ENCODE results near the gene TBRG4. TPM values are rescaled to one million over a fixed set of nuclear protein-coding genes. Genes with fewer than 3 reads are reported as not detected.

Gene TBRG4
- total RNA-seq, 1 donor from 2014 or later = 47.4 TPM

DNA sequence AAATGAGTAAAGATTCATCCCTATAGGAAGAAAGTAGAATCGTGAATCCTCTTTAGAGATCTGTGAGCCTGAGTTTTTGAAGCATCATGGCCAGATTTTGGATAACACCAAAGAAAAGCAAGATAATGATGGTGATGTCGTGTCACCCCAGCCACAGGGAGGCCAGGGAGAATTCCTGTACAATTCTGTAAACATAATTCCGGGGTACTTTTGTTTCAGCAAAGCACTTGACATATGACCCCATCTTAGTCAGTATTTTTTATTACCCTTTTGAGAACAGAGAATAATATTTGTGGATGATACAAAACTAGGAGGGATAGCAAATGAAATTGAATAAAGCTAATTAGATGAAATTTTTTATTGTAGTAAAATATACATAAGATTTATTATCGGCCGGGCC, 56.5 kb downstream of the TBRG4 start:
- DNase-seq = no peak

DNA sequence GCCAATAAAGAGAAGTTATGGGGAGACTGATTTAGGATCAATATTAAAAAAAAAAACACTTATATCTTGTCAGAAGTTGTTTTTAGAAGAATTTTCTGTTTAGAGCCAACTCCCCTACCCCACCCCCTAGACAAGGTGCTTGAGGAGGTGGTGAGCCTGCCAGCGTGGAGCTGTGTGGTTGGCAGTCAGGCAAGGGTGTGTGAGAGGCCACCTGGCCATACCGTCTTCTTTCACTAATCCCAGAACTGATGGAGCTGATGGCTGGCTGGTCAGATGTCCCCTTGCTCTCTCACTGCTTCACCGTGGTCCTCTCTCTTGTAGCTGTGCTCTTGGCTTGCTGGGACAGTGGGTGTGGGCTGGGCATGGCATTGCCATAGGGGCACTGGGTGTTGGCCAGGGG, 57.1 kb downstream of the TBRG4 start:
- no peak for DNase-seq

DNA sequence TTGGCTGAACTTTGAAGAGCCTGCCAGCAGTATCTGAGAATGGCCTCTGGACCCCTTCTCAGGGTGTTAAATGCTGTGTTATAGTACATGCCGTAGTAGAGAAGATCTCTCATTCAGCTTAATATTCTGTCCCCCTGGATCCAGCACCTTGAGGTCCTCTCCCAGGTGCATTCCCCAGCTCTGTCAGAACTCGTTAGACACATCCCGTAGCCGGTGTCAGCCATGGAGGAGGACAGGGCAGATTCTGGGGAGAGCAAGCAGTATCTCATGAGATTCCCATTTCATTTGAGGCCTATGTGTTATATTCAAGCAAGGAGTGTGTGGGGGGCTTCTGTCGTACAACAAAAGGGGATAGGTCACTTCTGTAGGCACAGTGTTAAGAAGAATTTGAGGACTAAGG, 57.6 kb downstream of the TBRG4 start:
- no peak for DNase-seq

DNA sequence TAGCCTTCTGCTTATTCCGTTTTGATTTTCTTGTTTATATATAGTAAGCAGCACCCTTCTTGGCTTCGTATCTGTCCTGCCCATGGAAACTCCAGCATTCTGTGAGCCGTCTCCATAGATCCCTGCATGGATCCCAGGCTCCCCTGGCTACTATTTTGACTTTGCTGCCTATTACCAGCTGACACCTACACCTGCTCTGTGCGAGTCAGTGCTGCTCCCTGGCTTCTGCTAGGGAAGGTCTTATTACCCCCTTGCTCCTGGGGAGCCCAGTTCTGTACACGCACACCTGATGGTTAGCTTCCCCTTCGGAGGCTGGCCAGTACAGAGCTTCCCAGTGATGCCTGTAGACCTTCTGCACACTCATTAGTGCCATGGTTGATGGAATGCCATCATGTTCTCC, 58.1 kb downstream of the TBRG4 start:
- DNase-seq = no peak

DNA sequence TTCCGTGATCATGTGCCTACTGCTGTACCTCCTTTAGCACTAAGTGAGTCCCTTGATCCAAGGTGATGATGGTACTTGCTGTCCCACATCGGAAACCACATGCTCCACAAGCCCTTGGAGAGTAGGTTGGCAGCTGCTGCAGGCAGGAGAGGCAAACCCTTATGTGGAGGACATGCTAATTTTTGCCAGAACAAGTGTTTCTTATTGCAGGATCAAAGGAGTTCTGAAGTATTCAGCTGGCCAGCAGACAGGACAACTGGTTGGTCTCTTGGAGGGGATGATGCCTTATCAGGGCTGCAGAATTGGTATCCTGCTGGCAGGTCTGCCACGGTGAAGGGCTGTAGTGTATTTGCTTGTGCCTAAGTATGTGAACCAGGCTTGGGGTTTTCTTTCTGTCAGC, 59.5 kb downstream of the TBRG4 start:
- DNase-seq = no peak

DNA sequence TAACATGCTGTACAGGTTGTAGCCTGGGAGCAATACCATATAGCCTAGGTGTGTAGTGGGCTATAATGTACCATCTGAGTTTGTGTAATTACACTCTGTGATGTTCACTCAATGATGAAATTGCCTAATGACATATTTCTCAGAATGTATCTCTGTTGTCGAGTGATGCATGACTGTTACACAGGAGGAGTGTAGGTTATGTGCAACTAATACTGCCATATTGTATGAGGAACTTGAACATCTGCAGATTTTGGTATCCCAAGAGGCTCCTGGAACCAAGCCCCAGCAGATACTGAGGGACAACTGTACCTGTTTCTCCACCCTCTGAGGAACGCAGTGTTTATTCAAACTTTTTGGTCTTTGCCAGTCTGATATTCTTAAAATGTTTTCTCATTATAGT, 61.3 kb downstream of the TBRG4 start:
- no peak for DNase-seq

Small RNAs within 50 kb of the gene (small RNA-seq; reads per million reads assigned to genes)
- gene SNORA5A (2.1 reads per million, percentile 84 among the genes with 10 or more reads in this experiment), gene SNORA5B (not detected), gene SNORA5C (14.6 reads per million, percentile 93 among the genes with 10 or more reads in this experiment)

Other genes with a start within 250 kb of the TBRG4 start
- gene PURB, start 226.2 kb downstream of the TBRG4 start, total RNA-seq = 44.3 TPM
- gene MYO1G, start 132.7 kb downstream of the TBRG4 start, total RNA-seq = 0.47 TPM
- gene CCM2, start 111.5 kb downstream of the TBRG4 start, total RNA-seq = 23.4 TPM
- gene NACAD, start 22.7 kb downstream of the TBRG4 start, total RNA-seq = 5.5 TPM
- 4.7 TPM for gene RAMP3, start 46.1 kb upstream of the TBRG4 start, total RNA-seq

Data from occipital lobe (tissue), 3 donors.